Measurements from ENCODE around the gene TESMIN. TPM values are rescaled to one million over a fixed set of nuclear protein-coding genes. Genes with fewer than 3 reads are reported as not detected.

Gene TESMIN
- total RNA-seq, 1 experiment from 2014 or later = 9.7 TPM

- Mint-ChIP-seq H3K27ac (ENCODE audit: unreplicated experiment) (no peak overlapping the region), H3K27me3 (ENCODE audit: unreplicated experiment) (no peaks in the 10 kb centered on the region), H3K4me1 (ENCODE audit: low read depth, unreplicated experiment) (no peaks in the 10 kb centered on the region), H3K36me3 (ENCODE audit: insufficient read depth, unreplicated experiment) (peaks cover 20% of the 10 kb centered on the region), H3K4me3 (ENCODE audit: low read depth, unreplicated experiment) (no peak overlapping the region), H3K9me3 (ENCODE audit: low read depth, unreplicated experiment) (no peaks in the 10 kb centered on the region)
- TF ChIP-seq CTCF (IDR thresholded peaks at IDR 0.05; ENCODE audit: unreplicated experiment) = no peak
- BruUV-seq (replicated peaks) = no TSS peak
- intact Hi-C loops (cut with micrococcal nuclease; ENCODE audit: unreplicated experiment) = no loop called here
- DNase-seq = no peak
- CTCF ChIA-PET = no interaction called here
These were observed 15.5 kb upstream of the TESMIN start for GRCh38 chr11:68766786-68767185.

- Mint-ChIP-seq H3K27me3 (ENCODE audit: unreplicated experiment) (no peaks in the 10 kb centered on the region), H3K4me3 (ENCODE audit: low read depth, unreplicated experiment) (no peak overlapping the region), H3K36me3 (ENCODE audit: insufficient read depth, unreplicated experiment) (peaks cover 14% of the 10 kb centered on the region), H3K9me3 (ENCODE audit: low read depth, unreplicated experiment) (no peaks in the 10 kb centered on the region), H3K4me1 (ENCODE audit: low read depth, unreplicated experiment) (no peaks in the 10 kb centered on the region), H3K27ac (ENCODE audit: unreplicated experiment) (no peak overlapping the region)
- DNase-seq = no peak
- intact Hi-C loops (cut with micrococcal nuclease; ENCODE audit: unreplicated experiment) = no loop called here
- CTCF ChIA-PET = no interaction called here
- BruUV-seq (replicated peaks) = no TSS peak
- no peak for TF ChIP-seq CTCF (IDR thresholded peaks at IDR 0.05; ENCODE audit: unreplicated experiment)
These were observed 13.4 kb upstream of the TESMIN start for GRCh38 chr11:68764746-68765145.

GRCh38 chr11:68763926-68764657 is 12.8 kb upstream of the TESMIN start:
- Mint-ChIP-seq H3K4me1 (ENCODE audit: low read depth, unreplicated experiment) (no peaks in the 10 kb centered on the region), H3K36me3 (ENCODE audit: insufficient read depth, unreplicated experiment) (peaks cover 17% of the 10 kb centered on the region), H3K9me3 (ENCODE audit: low read depth, unreplicated experiment) (no peaks in the 10 kb centered on the region), H3K4me3 (ENCODE audit: low read depth, unreplicated experiment) (no peak overlapping the region), H3K27me3 (ENCODE audit: unreplicated experiment) (no peaks in the 10 kb centered on the region), H3K27ac (ENCODE audit: unreplicated experiment) (no peak overlapping the region)
- DNase-seq = no peak
- TF ChIP-seq CTCF (IDR thresholded peaks at IDR 0.05; ENCODE audit: unreplicated experiment) = no peak
- BruUV-seq (replicated peaks) = no TSS peak
- intact Hi-C loops (cut with micrococcal nuclease; ENCODE audit: unreplicated experiment) = no loop called here
- CTCF ChIA-PET = interaction anchor here (0.7 kb wide), 1 partner anchor 237 kb away, joined by 4 read pairs; no protein-coding TSS in a partner anchor

- no peaks in the 10 kb centered on the region for H3K9me3 Mint-ChIP-seq (ENCODE audit: low read depth, unreplicated experiment)
- H3K4me3 Mint-ChIP-seq (ENCODE audit: low read depth, unreplicated experiment) = no peak overlapping the region
- no peak for DNase-seq
- no peaks in the 10 kb centered on the region for H3K4me1 Mint-ChIP-seq (ENCODE audit: low read depth, unreplicated experiment)
- H3K36me3 Mint-ChIP-seq (ENCODE audit: insufficient read depth, unreplicated experiment) = peaks cover 17% of the 10 kb centered on the region
- intact Hi-C loops (cut with micrococcal nuclease; ENCODE audit: unreplicated experiment) = no loop called here
- no peak overlapping the region for H3K27ac Mint-ChIP-seq (ENCODE audit: unreplicated experiment)
- TF ChIP-seq CTCF (IDR thresholded peaks at IDR 0.05; ENCODE audit: unreplicated experiment) = no peak
- CTCF ChIA-PET = interaction anchor here (0.7 kb wide), 1 partner anchor 236 kb away, joined by 4 read pairs; no protein-coding TSS in a partner anchor
- H3K27me3 Mint-ChIP-seq (ENCODE audit: unreplicated experiment) = no peaks in the 10 kb centered on the region
- no TSS peak for BruUV-seq (replicated peaks)
These were observed 11.9 kb upstream of the TESMIN start for GRCh38 chr11:68763181-68763721.
